Liver (tissue), 9 donors: ENCODE measurements around the gene TSPAN18. TPM values are rescaled to one million over a fixed set of nuclear protein-coding genes. Genes with fewer than 3 reads are reported as not detected.

Experiments used
- DNase-seq: peaks from one replicate; pipeline ENCODE4 v3.0.0-alpha.2; 2017; ENCODE audit warnings: low spot score
- H3K27ac ChIP-seq, 2 donors: one replicate each; pipeline ENCODE4 v1.7.0; 2013; ENCODE audit warnings: inconsistent platforms in 2 of 2, low read length in 2 of 2, control low read depth in 1 of 2, low read depth in 1 of 2, mild to moderate bottlenecking in 1 of 2
- H3K27me3 ChIP-seq, 4 donors: one replicate each; pipeline versions ENCODE4 v1.6.1 to v1.7.0; 2013; ENCODE audit warnings: low read length in 3 of 4, inconsistent platforms in 1 of 4, mild to moderate bottlenecking in 1 of 4, moderate library complexity in 1 of 4; ENCODE audit not compliant: control insufficient read depth in 4 of 4, insufficient read depth in 4 of 4
- H3K36me3 ChIP-seq, 4 donors: one replicate each; pipeline versions ENCODE4 v1.6.1 to v1.7.0; 2013; ENCODE audit warnings: low read length in 3 of 4, mild to moderate bottlenecking in 3 of 4, low read depth in 1 of 4, moderate library complexity in 1 of 4; ENCODE audit not compliant: control insufficient read depth in 4 of 4, insufficient read depth in 3 of 4
- H3K4me1 ChIP-seq, 4 donors: one replicate each; pipeline versions ENCODE4 v1.6.1 to v1.7.0; 2013; ENCODE audit warnings: low read length in 3 of 4, mild to moderate bottlenecking in 3 of 4, moderate library complexity in 1 of 4; ENCODE audit not compliant: control insufficient read depth in 4 of 4, insufficient read depth in 4 of 4
- H3K4me3 ChIP-seq, 3 donors: one replicate each; pipeline versions ENCODE4 v1.6.1 to v1.7.0; 2013; ENCODE audit warnings: low read length in 3 of 3, control low read depth in 1 of 3, low read depth in 1 of 3, mild to moderate bottlenecking in 1 of 3
- H3K9ac ChIP-seq, 2 donors: one replicate each; pipeline ENCODE4 v1.7.0; 2013; ENCODE audit warnings: low read length in 2 of 2, mild to moderate bottlenecking in 2 of 2, moderate library complexity in 2 of 2, control low read depth in 1 of 2, low read depth in 1 of 2
- H3K9me3 ChIP-seq, 4 donors: one replicate each; pipeline versions ENCODE4 v1.6.1 to v1.7.0; 2013; ENCODE audit warnings: low read length in 3 of 4; ENCODE audit not compliant: control insufficient read depth in 4 of 4
- EGR1 ChIP-seq, 2 donors: IDR thresholded peaks; 2 replicates each; pipeline ENCODE4 v1.6.1; 2016 to 2018; ENCODE audit warnings: antibody characterized with exemption in 2 of 2, low read depth in 2 of 2
- FOXA1 ChIP-seq: IDR thresholded peaks from 2 replicates; pipeline ENCODE4 v1.6.1; 2016; ENCODE audit warnings: antibody characterized with exemption
- FOXA2 ChIP-seq: IDR thresholded peaks from 2 replicates; pipeline ENCODE4 v1.6.1; 2016; ENCODE audit warnings: antibody characterized with exemption
- GABPA ChIP-seq, 2 donors: IDR thresholded peaks in 1 of 2; conservative IDR thresholded peaks in 1 of 2; 2 replicates each; pipeline ENCODE4 v1.6.1; 2016; ENCODE audit warnings: antibody characterized with exemption in 2 of 2, mild to moderate bottlenecking in 1 of 2, moderate library complexity in 1 of 2
- HNF4A ChIP-seq, 2 donors: conservative IDR thresholded peaks; 2 replicates each; pipeline ENCODE4 v1.6.1; 2016; ENCODE audit warnings: antibody characterized with exemption in 2 of 2, mild to moderate bottlenecking in 2 of 2
- HNF4G ChIP-seq: IDR thresholded peaks from 2 replicates; pipeline ENCODE4 v1.6.1; 2016; ENCODE audit warnings: antibody characterized with exemption
- JUND ChIP-seq, 2 donors: IDR thresholded peaks; 2 replicates each; pipeline ENCODE4 v1.6.1; 2016; ENCODE audit warnings: antibody characterized with exemption in 2 of 2
- NR2F2 ChIP-seq: IDR thresholded peaks from 2 replicates; pipeline ENCODE4 v1.6.1; 2016; ENCODE audit warnings: antibody characterized with exemption
- RAD21 ChIP-seq, 2 donors: IDR thresholded peaks; 2 replicates each; pipeline ENCODE4 v1.6.1; 2016; ENCODE audit warnings: antibody characterized with exemption in 2 of 2, mild to moderate bottlenecking in 2 of 2
- REST ChIP-seq: IDR thresholded peaks from 2 replicates; pipeline ENCODE4 v1.6.1; 2016; ENCODE audit warnings: antibody characterized with exemption, mild to moderate bottlenecking
- RXRA ChIP-seq, 2 donors: IDR thresholded peaks; 2 replicates each; pipeline ENCODE4 v1.6.1; 2017 to 2018; ENCODE audit warnings: antibody characterized with exemption in 2 of 2, mild to moderate bottlenecking in 1 of 2
- SP1 ChIP-seq: IDR thresholded peaks from 2 replicates; pipeline ENCODE4 v1.6.1; 2018; ENCODE audit warnings: antibody characterized with exemption, mild to moderate bottlenecking
- TAF1 ChIP-seq: conservative IDR thresholded peaks from 2 replicates; pipeline ENCODE4 v1.6.1; 2016; ENCODE audit warnings: antibody characterized with exemption, mild to moderate bottlenecking
- YY1 ChIP-seq: IDR thresholded peaks from 2 replicates; pipeline ENCODE4 v1.6.1; 2016; ENCODE audit warnings: antibody characterized with exemption, mild to moderate bottlenecking
- WGBS: extraction: QIAGEN DNeasy Blood & Tissue Kit; methylation state at CpG from one replicate; pipeline ENCODE4 v1.1.7; 2013; 5-methylcytosine and 5-hydroxymethylcytosine counted together
- polyA plus RNA-seq, 2 donors: library from polyadenylated mRNA; stranded (reverse) in 1 of 2; unstranded in 1 of 2; fragments of 200-250 nt in 1 of 2; fragments of >200 nt in 1 of 2; fragmentation: Nextera tagmentation in 1 of 2; extraction: Ambion mirVana in 1 of 2; gene quantifications; one replicate each; pipeline versions ENCODE4 v1.2.1 to v1.2.3, GENCODE V29; 2013 to 2015
- total RNA-seq, 2 donors: library from RNA; depleted of rRNA; stranded (reverse); fragments of >200 nt; gene quantifications; one replicate each; pipeline ENCODE4 v1.2.3, GENCODE V29; 2014
- TF ChIP-seq, protein P1 (sequence below): IDR thresholded peaks from 2 replicates; pipeline ENCODE4 v1.6.1; 2016; ENCODE audit warnings: antibody characterized with exemption
- TF ChIP-seq, protein P2 (sequence below): fragments of 150-350 bp; IDR thresholded peaks from 2 replicates; pipeline ENCODE4 v1.5.1; 2017; ENCODE audit warnings: improper control_type of control experiment, low read depth, low read length; ENCODE audit not compliant: missing input control
- TF ChIP-seq, protein P3 (sequence below): IDR thresholded peaks from 2 replicates; pipeline ENCODE4 v1.6.1; 2016; ENCODE audit warnings: antibody characterized with exemption
- TF ChIP-seq, protein P4 (sequence below): IDR thresholded peaks from 2 replicates; pipeline ENCODE4 v1.6.1; 2016; ENCODE audit warnings: antibody characterized with exemption
- donor health status: healthy.
- donor health status: healthy.
- donor health status: healthy.
- donor health status: healthy.
- donor health status: healthy.

Gene TSPAN18
- total and polyA plus RNA-seq, 4 donors, result 1.2 to 5.0 (median 2.8) TPM

- 81% methylated on average over 12 of the region's 12 CpGs for WGBS
- Histone ChIP-seq H3K4me1 (peaks cover 0 to 8% (median 5%) of the 10 kb centered on the region in 4 donors), H3K27ac (peak overlapping the region; percentile 38 to 48), H3K27me3 (no peaks in the 10 kb centered on the region), H3K4me3 (no peak overlapping the region), H3K9ac (no peak overlapping the region), H3K9me3 (no peaks in the 10 kb centered on the region), H3K36me3 (no peaks in the 10 kb centered on the region)
- no peak for TF ChIP-seq GABPA (IDR thresholded peaks at IDR 0.05 in 1 of 2, conservative IDR thresholded peaks at IDR 0.05 in 1 of 2)
- TF ChIP-seq HNF4A (conservative IDR thresholded peaks at IDR 0.05), result no peak
- TF ChIP-seq, protein P1, sequence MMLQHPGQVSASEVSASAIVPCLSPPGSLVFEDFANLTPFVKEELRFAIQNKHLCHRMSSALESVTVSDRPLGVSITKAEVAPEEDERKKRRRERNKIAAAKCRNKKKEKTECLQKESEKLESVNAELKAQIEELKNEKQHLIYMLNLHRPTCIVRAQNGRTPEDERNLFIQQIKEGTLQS, result no peak
- no peak for TF ChIP-seq TAF1
- TF ChIP-seq YY1, result no peak
- TF ChIP-seq SP1, result no peak
- TF ChIP-seq, protein P2, sequence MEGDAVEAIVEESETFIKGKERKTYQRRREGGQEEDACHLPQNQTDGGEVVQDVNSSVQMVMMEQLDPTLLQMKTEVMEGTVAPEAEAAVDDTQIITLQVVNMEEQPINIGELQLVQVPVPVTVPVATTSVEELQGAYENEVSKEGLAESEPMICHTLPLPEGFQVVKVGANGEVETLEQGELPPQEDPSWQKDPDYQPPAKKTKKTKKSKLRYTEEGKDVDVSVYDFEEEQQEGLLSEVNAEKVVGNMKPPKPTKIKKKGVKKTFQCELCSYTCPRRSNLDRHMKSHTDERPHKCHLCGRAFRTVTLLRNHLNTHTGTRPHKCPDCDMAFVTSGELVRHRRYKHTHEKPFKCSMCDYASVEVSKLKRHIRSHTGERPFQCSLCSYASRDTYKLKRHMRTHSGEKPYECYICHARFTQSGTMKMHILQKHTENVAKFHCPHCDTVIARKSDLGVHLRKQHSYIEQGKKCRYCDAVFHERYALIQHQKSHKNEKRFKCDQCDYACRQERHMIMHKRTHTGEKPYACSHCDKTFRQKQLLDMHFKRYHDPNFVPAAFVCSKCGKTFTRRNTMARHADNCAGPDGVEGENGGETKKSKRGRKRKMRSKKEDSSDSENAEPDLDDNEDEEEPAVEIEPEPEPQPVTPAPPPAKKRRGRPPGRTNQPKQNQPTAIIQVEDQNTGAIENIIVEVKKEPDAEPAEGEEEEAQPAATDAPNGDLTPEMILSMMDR, result no peak
- TF ChIP-seq REST, result no peak
- TF ChIP-seq FOXA1, result no peak
- no peak for TF ChIP-seq HNF4G
- TF ChIP-seq FOXA2, result no peak
- TF ChIP-seq EGR1 (IDR thresholded peaks at IDR 0.05; ENCODE audit: low read depth in 2 of 2), result no peak
- TF ChIP-seq, protein P3, sequence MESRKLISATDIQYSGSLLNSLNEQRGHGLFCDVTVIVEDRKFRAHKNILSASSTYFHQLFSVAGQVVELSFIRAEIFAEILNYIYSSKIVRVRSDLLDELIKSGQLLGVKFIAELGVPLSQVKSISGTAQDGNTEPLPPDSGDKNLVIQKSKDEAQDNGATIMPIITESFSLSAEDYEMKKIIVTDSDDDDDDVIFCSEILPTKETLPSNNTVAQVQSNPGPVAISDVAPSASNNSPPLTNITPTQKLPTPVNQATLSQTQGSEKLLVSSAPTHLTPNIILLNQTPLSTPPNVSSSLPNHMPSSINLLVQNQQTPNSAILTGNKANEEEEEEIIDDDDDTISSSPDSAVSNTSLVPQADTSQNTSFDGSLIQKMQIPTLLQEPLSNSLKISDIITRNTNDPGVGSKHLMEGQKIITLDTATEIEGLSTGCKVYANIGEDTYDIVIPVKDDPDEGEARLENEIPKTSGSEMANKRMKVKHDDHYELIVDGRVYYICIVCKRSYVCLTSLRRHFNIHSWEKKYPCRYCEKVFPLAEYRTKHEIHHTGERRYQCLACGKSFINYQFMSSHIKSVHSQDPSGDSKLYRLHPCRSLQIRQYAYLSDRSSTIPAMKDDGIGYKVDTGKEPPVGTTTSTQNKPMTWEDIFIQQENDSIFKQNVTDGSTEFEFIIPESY, result no peak
- no peak for TF ChIP-seq RAD21 (IDR thresholded peaks at IDR 0.05)
- TF ChIP-seq, protein P4, sequence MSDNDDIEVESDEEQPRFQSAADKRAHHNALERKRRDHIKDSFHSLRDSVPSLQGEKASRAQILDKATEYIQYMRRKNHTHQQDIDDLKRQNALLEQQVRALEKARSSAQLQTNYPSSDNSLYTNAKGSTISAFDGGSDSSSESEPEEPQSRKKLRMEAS, result no peak
- TF ChIP-seq RXRA (IDR thresholded peaks at IDR 0.05), result no peak
- no peak for TF ChIP-seq JUND (IDR thresholded peaks at IDR 0.05)
- no peak for TF ChIP-seq NR2F2
- DNase-seq, result no peak
Observed at GRCh38 chr11:44946263-44946662, 219.5 kb downstream of the TSPAN18 start.
